Body of pancreas (tissue), 4 donors: ENCODE measurements around the gene KIF25.

Experiments
- POLR2A ChIP-seq, 3 donors: fragments of 450-650 bp; IDR thresholded peaks; one replicate each; pipeline ENCODE4 v1.6.1; 2016; ENCODE audit warnings: antibody characterized with exemption in 3 of 3, mild to moderate bottlenecking in 2 of 3
- TF ChIP-seq, protein P1 (sequence below), 7 experiments: fragments of 450-650 bp in 4 of 7; fragments of 200-600 bp in 3 of 7; sonication (generic) in 3 of 7; IDR thresholded peaks; one replicate each; pipeline ENCODE4 v1.5.1; 2016 to 2019; ENCODE audit warnings: antibody characterized with exemption in 7 of 7

GRCh38 chr6:167957626-167958025 lies 39.8 kb upstream of the KIF25 start:
- TF ChIP-seq, protein P1, sequence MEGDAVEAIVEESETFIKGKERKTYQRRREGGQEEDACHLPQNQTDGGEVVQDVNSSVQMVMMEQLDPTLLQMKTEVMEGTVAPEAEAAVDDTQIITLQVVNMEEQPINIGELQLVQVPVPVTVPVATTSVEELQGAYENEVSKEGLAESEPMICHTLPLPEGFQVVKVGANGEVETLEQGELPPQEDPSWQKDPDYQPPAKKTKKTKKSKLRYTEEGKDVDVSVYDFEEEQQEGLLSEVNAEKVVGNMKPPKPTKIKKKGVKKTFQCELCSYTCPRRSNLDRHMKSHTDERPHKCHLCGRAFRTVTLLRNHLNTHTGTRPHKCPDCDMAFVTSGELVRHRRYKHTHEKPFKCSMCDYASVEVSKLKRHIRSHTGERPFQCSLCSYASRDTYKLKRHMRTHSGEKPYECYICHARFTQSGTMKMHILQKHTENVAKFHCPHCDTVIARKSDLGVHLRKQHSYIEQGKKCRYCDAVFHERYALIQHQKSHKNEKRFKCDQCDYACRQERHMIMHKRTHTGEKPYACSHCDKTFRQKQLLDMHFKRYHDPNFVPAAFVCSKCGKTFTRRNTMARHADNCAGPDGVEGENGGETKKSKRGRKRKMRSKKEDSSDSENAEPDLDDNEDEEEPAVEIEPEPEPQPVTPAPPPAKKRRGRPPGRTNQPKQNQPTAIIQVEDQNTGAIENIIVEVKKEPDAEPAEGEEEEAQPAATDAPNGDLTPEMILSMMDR (IDR thresholded peaks at IDR 0.05) = no peak
- TF ChIP-seq POLR2A (IDR thresholded peaks at IDR 0.05) = no peak
